Caco-2 (cell line): ENCODE results near the gene ZNF521. TPM values are rescaled to one million over a fixed set of nuclear protein-coding genes. Genes with fewer than 3 reads are reported as not detected.

Source experiments
- BruUV-seq: library from RNA; stranded (reverse); fragments of 400-500 nt; replicated peaks from 2 replicates; lab custom pipeline; 2021; lab: Mats Ljungman, UMichigan
- CTCF ChIA-PET: fragments of 300-600 bp; sonication (Branson Sonifier 250); formaldehyde crosslinking; loops from one replicate; lab custom pipeline; 2022; ENCODE audit warnings: antibody characterized with exemption; lab: Charles Lee
- POLR2A ChIA-PET: fragments of 300-600 bp; sonication (Branson Sonifier 250); formaldehyde crosslinking; loops from one replicate; lab custom pipeline; 2022; ENCODE audit warnings: antibody characterized with exemption; lab: Charles Lee
- DNase-seq, 2 experiments: peaks; one replicate each; pipeline versions ENCODE4 v3.0.0 to v3.0.0-alpha.2; 2020 to 2022
- H3K27me3 ChIP-seq: replicated peaks from 2 replicates; pipeline ENCODE4 v1.6.0; 2011; ENCODE audit warnings: low read length; ENCODE audit not compliant: control insufficient read depth, insufficient read depth
- H3K36me3 ChIP-seq: 2 replicates; pipeline ENCODE4 v1.5.1; 2011; ENCODE audit warnings: low read length; ENCODE audit not compliant: control insufficient read depth, insufficient read depth
- H3K4me1 ChIP-seq: fragments of 250-450 bp; sonication (Bioruptor Pico); 2 replicates; pipeline ENCODE4 v1.5.1; 2020; ENCODE audit warnings: mild to moderate bottlenecking
- H3K4me3 ChIP-seq: 2 replicates; pipeline ENCODE4 v1.5.1; 2011; ENCODE audit warnings: low read depth, mild to moderate bottlenecking, control low read depth, low read length
- H3K9me3 ChIP-seq: fragments of 250-450 bp; sonication (Bioruptor Pico); 2 replicates; pipeline ENCODE4 v1.5.1; 2020; ENCODE audit warnings: mild to moderate bottlenecking, moderate library complexity
- H3K27ac Mint-ChIP-seq: one replicate; pipeline ENCODE4 v1.8.0; 2022; ENCODE audit warnings: mixed read lengths; ENCODE audit not compliant: unreplicated experiment
- H3K27me3 Mint-ChIP-seq: one replicate; pipeline ENCODE4 v1.8.0; 2022; ENCODE audit warnings: mixed read lengths; ENCODE audit not compliant: insufficient read depth, unreplicated experiment
- H3K36me3 Mint-ChIP-seq: one replicate; pipeline ENCODE4 v1.8.0; 2022; ENCODE audit warnings: mild to moderate bottlenecking, mixed read lengths; ENCODE audit not compliant: insufficient read depth, unreplicated experiment
- H3K4me1 Mint-ChIP-seq: one replicate; pipeline ENCODE4 v1.8.0; 2022; ENCODE audit warnings: low read depth, mixed read lengths; ENCODE audit not compliant: unreplicated experiment
- H3K4me3 Mint-ChIP-seq: one replicate; pipeline ENCODE4 v1.8.0; 2022; ENCODE audit warnings: mild to moderate bottlenecking, moderate library complexity, mixed read lengths; ENCODE audit not compliant: unreplicated experiment
- H3K9me3 Mint-ChIP-seq: one replicate; pipeline ENCODE4 v1.8.0; 2022; ENCODE audit warnings: mixed read lengths; ENCODE audit not compliant: unreplicated experiment
- CTCF ChIP-seq, 2 experiments: fragments of 200-600 bp in 1 of 2; IDR thresholded peaks; 1 replicate in 1 of 2; 2 replicates in 1 of 2; pipeline versions ENCODE4 v1.5.1 to v1.8.0; 2011 to 2022; ENCODE audit warnings: antibody characterized with exemption in 1 of 2, control low read depth in 1 of 2, inconsistent platforms in 1 of 2, low read depth in 1 of 2, low read length in 1 of 2, mild to moderate bottlenecking in 1 of 2, moderate library complexity in 1 of 2; ENCODE audit not compliant: insufficient read depth in 1 of 2, severe bottlenecking in 1 of 2, unreplicated experiment in 1 of 2
- intact Hi-C: fragments of 100-400 bp; cut with micrococcal nuclease; formaldehyde crosslinking; loops from one replicate; pipeline ENCODE4 v1.10.0; 2022; ENCODE audit not compliant: unreplicated experiment
- total RNA-seq: library from RNA; stranded (reverse); gene quantifications from 2 replicates; pipeline ENCODE4 v1.2.3, GENCODE V29; 2022

The ZNF521 gene
- total RNA-seq, 1 experiment from 2014 or later, result not detected

- POLR2A ChIA-PET, result no interaction called here
- no peak overlapping the region for H3K4me3 Mint-ChIP-seq
- H3K9me3 Mint-ChIP-seq, result no peaks in the 10 kb centered on the region
- no peak for DNase-seq
- no peak for TF ChIP-seq CTCF (IDR thresholded peaks at IDR 0.05; ENCODE audit: insufficient read depth in 1 of 2, low read depth in 1 of 2, low read length in 1 of 2, severe bottlenecking in 1 of 2, unreplicated experiment in 1 of 2)
- Histone ChIP-seq H3K4me3 (no peak overlapping the region), H3K9me3 (no peaks in the 10 kb centered on the region), H3K36me3 (no peaks in the 10 kb centered on the region), H3K27me3 (no peaks in the 10 kb centered on the region), H3K4me1 (no peaks in the 10 kb centered on the region)
- no TSS peak for BruUV-seq
- H3K27ac Mint-ChIP-seq, result no peak overlapping the region
- no peaks in the 10 kb centered on the region for H3K36me3 Mint-ChIP-seq
- intact Hi-C loops, result no loop called here
- H3K27me3 Mint-ChIP-seq, result no peaks in the 10 kb centered on the region
- H3K4me1 Mint-ChIP-seq, result no peaks in the 10 kb centered on the region
- CTCF ChIA-PET, result no interaction called here
Measured at GRCh38 chr18:25145731-25146511, 206.0 kb downstream of the ZNF521 start.

- Mint-ChIP-seq H3K4me3 (no peak overlapping the region), H3K9me3 (no peaks in the 10 kb centered on the region), H3K27ac (no peak overlapping the region), H3K4me1 (no peaks in the 10 kb centered on the region), H3K36me3 (no peaks in the 10 kb centered on the region), H3K27me3 (no peaks in the 10 kb centered on the region)
- H3K4me3 ChIP-seq, result no peak overlapping the region
- DNase-seq, result no peak
- intact Hi-C loops, result no loop called here
- TF ChIP-seq CTCF (IDR thresholded peaks at IDR 0.05; ENCODE audit: insufficient read depth in 1 of 2, low read depth in 1 of 2, low read length in 1 of 2, severe bottlenecking in 1 of 2, unreplicated experiment in 1 of 2), result no peak
- no peaks in the 10 kb centered on the region for H3K27me3 ChIP-seq
- no peaks in the 10 kb centered on the region for H3K4me1 ChIP-seq
- H3K36me3 ChIP-seq, result no peaks in the 10 kb centered on the region
- no peaks in the 10 kb centered on the region for H3K9me3 ChIP-seq
- BruUV-seq, result no TSS peak
- ChIA-PET POLR2A (no interaction called here), CTCF (no interaction called here)
Measured at GRCh38 chr18:25144820-25145219, 207.1 kb downstream of the ZNF521 start.

GRCh38 chr18:25141886-25142285, 210.1 kb downstream of the ZNF521 start:
- Mint-ChIP-seq H3K27ac (no peak overlapping the region), H3K4me1 (no peaks in the 10 kb centered on the region), H3K9me3 (no peaks in the 10 kb centered on the region), H3K36me3 (no peaks in the 10 kb centered on the region), H3K4me3 (no peak overlapping the region), H3K27me3 (no peaks in the 10 kb centered on the region)
- ChIA-PET CTCF (no interaction called here), POLR2A (no interaction called here)
- TF ChIP-seq CTCF (IDR thresholded peaks at IDR 0.05; ENCODE audit: insufficient read depth in 1 of 2, low read depth in 1 of 2, low read length in 1 of 2, severe bottlenecking in 1 of 2, unreplicated experiment in 1 of 2), result no peak
- Histone ChIP-seq H3K4me1 (no peaks in the 10 kb centered on the region), H3K36me3 (no peaks in the 10 kb centered on the region), H3K9me3 (no peaks in the 10 kb centered on the region), H3K4me3 (no peak overlapping the region), H3K27me3 (no peaks in the 10 kb centered on the region)
- no TSS peak for BruUV-seq
- DNase-seq, result no peak
- intact Hi-C loops, result no loop called here
